Ovary (tissue), 9 donors: ENCODE data around the gene PPP2R1B. TPM values are rescaled to one million over a fixed set of nuclear protein-coding genes. Genes with fewer than 3 reads are reported as not detected.

Experiments used
- DNase-seq, 5 donors: peaks; one replicate each; pipeline ENCODE4 v3.0.0-alpha.2; 2019 to 2020
- H3K27ac ChIP-seq, 2 donors: fragments of 200-600 bp; one replicate each; pipeline versions ENCODE4 v1.5.1 to v1.8.0; 2019 to 2022
- H3K27me3 ChIP-seq: fragments of 200-600 bp; one replicate; pipeline ENCODE4 v1.8.0; 2022
- H3K36me3 ChIP-seq: fragments of 200-600 bp; sonication (generic); one replicate; pipeline ENCODE4 v1.5.1; 2019
- H3K4me1 ChIP-seq: one replicate; pipeline ENCODE4 v1.8.1; 2013; ENCODE audit warnings: mild to moderate bottlenecking, moderate library complexity; ENCODE audit not compliant: insufficient read depth
- H3K4me3 ChIP-seq: fragments of 200-600 bp; sonication (generic); one replicate; pipeline ENCODE4 v1.5.1; 2017
- H3K9me3 ChIP-seq, 2 donors: fragments of 200-600 bp in 1 of 2; sonication (generic) in 1 of 2; one replicate each; pipeline versions ENCODE4 v1.5.1 to v1.8.1; 2013 to 2019; ENCODE audit warnings: mild to moderate bottlenecking in 1 of 2, moderate library complexity in 1 of 2
- CTCF ChIP-seq, 3 donors: fragments of 450-650 bp in 2 of 3; fragments of 200-600 bp in 1 of 3; IDR thresholded peaks; one replicate each; pipeline versions ENCODE4 v1.5.1 to v1.8.0; 2016 to 2022; ENCODE audit warnings: antibody characterized with exemption in 3 of 3, mild to moderate bottlenecking in 1 of 3
- EP300 ChIP-seq: sonication (generic); formaldehyde crosslinking; IDR thresholded peaks from one replicate; pipeline ENCODE4 v1.6.1; 2017; ENCODE audit warnings: antibody characterized with exemption
- POLR2A ChIP-seq: fragments of 450-650 bp; IDR thresholded peaks from one replicate; pipeline ENCODE4 v1.6.1; 2017; ENCODE audit warnings: antibody characterized with exemption, mild to moderate bottlenecking, moderate library complexity
- WGBS, 3 donors: extraction: QIAGEN DNeasy Blood & Tissue Kit in 1 of 3; methylation state at CpG; one replicate each; pipeline versions ENCODE4 v1.1.5 to v1.1.7; 2013 to 2017; 5-methylcytosine and 5-hydroxymethylcytosine counted together
- intact Hi-C, 4 donors: fragments of 100-400 bp; cut with DNase I; formaldehyde crosslinking; loops; one replicate each; pipeline versions ENCODE4 v1.11.0 to v1.15.1; 2022 to 2023
- polyA plus RNA-seq, 2 donors: library from polyadenylated mRNA; stranded (reverse); fragments of 200-250 nt in 1 of 2; fragments of 350-450 nt in 1 of 2; fragmentation: Illumina TruSeq in 1 of 2; extraction: RNeasy Lipid Tissue Mini Kit (QIAGEN cat#74804) in 1 of 2; gene quantifications; one replicate each; pipeline ENCODE4 v1.2.3, GENCODE V29; 2013 to 2014
- total RNA-seq, 7 donors: library from RNA; depleted of rRNA in 2 of 7; stranded (reverse); fragments of >200 nt in 2 of 7; fragmentation: NEBNext Ultra II Directional in 3 of 7; extraction: Animal tissue kit (Norgen Biotek cat#: 25700) in 3 of 7; gene quantifications; one replicate each; pipeline versions ENCODE4 v1.1.0 to v1.2.4, GENCODE V29; 2016 to 2023
- donor health status: DM: no; HTN: no; CAD: no; lungs with moderate emphysema.
- donor health status: DM: no; HTN: no; CAD: no.
- donor health status: Bipolar disorder and iron deficiency.
- donor health status: DM: yes; HTN: yes; CAD: no.
- donor health status: DM: no; HTN: no; CAD: no.
- donor health status: DM: yes; HTN: yes; CAD: no.

Gene PPP2R1B
- total and polyA plus RNA-seq, 9 donors = 9.8 to 36.4 (median 25.1) TPM

DNA sequence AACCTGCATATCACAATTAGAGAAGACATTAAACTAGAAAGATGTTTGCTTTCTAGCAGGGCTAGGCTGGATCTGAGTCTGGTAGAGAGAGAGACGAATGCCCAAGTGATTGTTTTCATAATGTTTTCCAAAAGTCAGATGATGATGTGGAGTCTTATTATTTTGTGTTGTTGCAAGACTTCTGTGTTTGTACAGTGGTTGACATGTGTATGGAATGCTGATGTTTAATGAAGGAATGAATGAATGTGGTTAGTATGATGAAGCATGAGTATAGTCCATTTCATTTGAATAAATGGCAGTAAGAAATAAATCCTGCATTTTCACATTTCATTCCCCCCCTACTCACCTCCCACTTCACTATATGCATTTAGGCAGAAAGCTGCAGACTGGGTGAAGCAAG lies 69.6 kb downstream of the PPP2R1B start:
- H3K27ac ChIP-seq = no peak overlapping the region

DNA sequence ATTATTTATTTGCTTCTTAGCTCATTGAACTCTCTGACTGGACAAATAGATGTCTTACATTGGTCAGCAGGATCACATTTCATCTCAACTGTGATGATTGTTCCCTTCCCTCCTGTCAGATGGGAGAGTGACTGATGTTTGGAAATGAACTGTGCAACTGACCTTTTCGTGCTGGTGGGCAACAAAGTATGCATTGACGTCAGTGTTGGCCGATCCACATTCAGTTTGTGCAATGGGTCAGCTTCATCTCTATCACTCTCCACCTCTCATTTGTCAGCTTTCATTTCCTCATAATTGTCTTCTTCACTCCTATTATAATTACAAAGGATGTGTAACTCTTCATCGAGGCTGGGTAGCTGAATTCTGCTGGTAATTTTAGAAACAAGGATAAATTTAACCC lies 71.3 kb downstream of the PPP2R1B start:
- DNase-seq = no peak
- Histone ChIP-seq H3K4me3 (no peak overlapping the region), H3K9me3 (no peaks in the 10 kb centered on the region), H3K36me3 (no peaks in the 10 kb centered on the region), H3K27me3 (no peaks in the 10 kb centered on the region), H3K27ac (no peak overlapping the region), H3K4me1 (peaks cover 2% of the 10 kb centered on the region)
- TF ChIP-seq CTCF (IDR thresholded peaks at IDR 0.05) (no peak), EP300 (no peak), POLR2A (no peak)
- intact Hi-C loops = no loop called here
- 34 to 41% (median 38%) methylated on average over 4 of the region's 4 CpGs for WGBS, 3 donors

More for the DNA sequence above, 69.6 kb downstream of the PPP2R1B start:
- 28 to 43% (median 39%) methylated on average over 1 of the region's 1 CpG for WGBS, 3 donors
- Histone ChIP-seq H3K9me3 (no peaks in the 10 kb centered on the region), H3K36me3 (no peaks in the 10 kb centered on the region), H3K27me3 (no peaks in the 10 kb centered on the region), H3K4me1 (peaks cover 2% of the 10 kb centered on the region), H3K4me3 (no peak overlapping the region)
- no peak for DNase-seq
- no peak for TF ChIP-seq EP300
- TF ChIP-seq CTCF (IDR thresholded peaks at IDR 0.05) = no peak
- no peak for TF ChIP-seq POLR2A
- intact Hi-C loops = no loop called here

GRCh38 chr11:111693224-111693937 lies 72.8 kb downstream of the PPP2R1B start:
- 84 to 92% (median 85%) methylated on average over 6 of the region's 6 CpGs for WGBS, 3 donors

DNA sequence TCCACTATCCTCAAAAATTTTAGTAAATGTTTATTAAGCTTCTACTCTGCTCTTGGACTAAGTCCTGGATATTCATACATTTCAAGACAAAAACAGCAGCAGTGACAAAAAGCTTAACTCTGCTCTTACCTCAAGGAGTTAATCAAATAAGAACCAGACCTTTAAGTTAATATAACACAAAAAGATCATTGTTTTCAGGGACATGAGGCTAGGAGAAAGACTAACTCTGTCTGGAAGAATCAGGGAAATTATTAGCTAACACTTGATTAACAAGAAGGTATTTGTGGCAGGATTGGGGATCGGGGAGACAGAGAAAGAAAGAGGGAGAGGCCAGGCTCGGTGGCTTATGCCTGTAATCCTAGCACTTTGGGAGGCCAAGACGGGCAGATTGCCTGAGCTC lies 74.4 kb downstream of the PPP2R1B start:
- H3K4me1 ChIP-seq = no peaks in the 10 kb centered on the region
- H3K4me3 ChIP-seq = no peak overlapping the region
- H3K36me3 ChIP-seq = no peaks in the 10 kb centered on the region
- WGBS, 3 donors = 90 to 94% (median 91%) methylated on average over 3 of the region's 3 CpGs
- no peaks in the 10 kb centered on the region for H3K27me3 ChIP-seq
- intact Hi-C loops = no loop called here
- no peak for DNase-seq
- no peaks in the 10 kb centered on the region for H3K9me3 ChIP-seq
- no peak overlapping the region for H3K27ac ChIP-seq
- TF ChIP-seq CTCF (IDR thresholded peaks at IDR 0.05) (no peak), EP300 (no peak), POLR2A (no peak)

More at GRCh38 chr11:111693224-111693937, 72.8 kb downstream of the PPP2R1B start:
- no peaks in the 10 kb centered on the region for H3K9me3 ChIP-seq
- no peaks in the 10 kb centered on the region for H3K27me3 ChIP-seq
- intact Hi-C loops = no loop called here
- no peak for DNase-seq
- TF ChIP-seq CTCF (IDR thresholded peaks at IDR 0.05) (no peak), POLR2A (no peak), EP300 (no peak)
- H3K4me3 ChIP-seq = no peak overlapping the region
- no peaks in the 10 kb centered on the region for H3K36me3 ChIP-seq
- no peaks in the 10 kb centered on the region for H3K4me1 ChIP-seq
- H3K27ac ChIP-seq = peak overlapping the region in 1 of 2 donors; percentile 7
